BJ (cell line): ENCODE results near the gene TRIM9. TPM values are rescaled to one million over a fixed set of nuclear protein-coding genes. Genes with fewer than 3 reads are reported as not detected.

Source experiments
- CTCF ChIA-PET: fragments of 350-600 bp; formaldehyde crosslinking; extraction: SDS; loops from one replicate; lab custom pipeline; 2021; ENCODE audit warnings: antibody characterized with exemption, inconsistent platforms; lab: Yijun Ruan, JAX
- POLR2A ChIA-PET: fragments of 300-600 bp; sonication (Branson Sonifier 250); formaldehyde crosslinking; extraction: SDS; loops from one replicate; lab custom pipeline; 2021; ENCODE audit warnings: antibody characterized with exemption; lab: Charles Lee
- DNase-seq: peaks from one replicate; pipeline ENCODE4 v3.0.0-alpha.2; 2011; ENCODE audit warnings: low read depth
- H3K27me3 ChIP-seq: 2 replicates; pipeline ENCODE4 v1.6.0; 2011; ENCODE audit warnings: low read length; ENCODE audit not compliant: control insufficient read depth, insufficient read depth
- H3K36me3 ChIP-seq: 2 replicates; pipeline ENCODE4 v1.5.1; 2011; ENCODE audit warnings: low read length; ENCODE audit not compliant: control insufficient read depth, insufficient read depth
- H3K4me3 ChIP-seq: 2 replicates; pipeline ENCODE4 v1.5.1; 2011; ENCODE audit warnings: low read depth, mild to moderate bottlenecking, control low read depth, low read length
- polyA plus RNA-seq: library from polyadenylated mRNA; depleted of rRNA; stranded (reverse); fragments of >200 nt; gene quantifications from 2 replicates; pipeline ENCODE4 v1.2.3, GENCODE V29; 2011
- TF ChIP-seq, protein P1 (sequence below): IDR thresholded peaks from 2 replicates; pipeline ENCODE4 v1.5.1; 2011; ENCODE audit warnings: low read depth, mild to moderate bottlenecking, control low read depth, inconsistent platforms, low read length, moderate library complexity; ENCODE audit not compliant: insufficient read depth

Gene TRIM9
- polyA plus RNA-seq, 1 experiment = 0.02 TPM

GRCh38 chr14:51068268-51068667 lies 26.6 kb downstream of the TRIM9 start:
- CTCF ChIA-PET = no interaction called here
- POLR2A ChIA-PET = no interaction called here
- no peak for DNase-seq
- TF ChIP-seq, protein P1, sequence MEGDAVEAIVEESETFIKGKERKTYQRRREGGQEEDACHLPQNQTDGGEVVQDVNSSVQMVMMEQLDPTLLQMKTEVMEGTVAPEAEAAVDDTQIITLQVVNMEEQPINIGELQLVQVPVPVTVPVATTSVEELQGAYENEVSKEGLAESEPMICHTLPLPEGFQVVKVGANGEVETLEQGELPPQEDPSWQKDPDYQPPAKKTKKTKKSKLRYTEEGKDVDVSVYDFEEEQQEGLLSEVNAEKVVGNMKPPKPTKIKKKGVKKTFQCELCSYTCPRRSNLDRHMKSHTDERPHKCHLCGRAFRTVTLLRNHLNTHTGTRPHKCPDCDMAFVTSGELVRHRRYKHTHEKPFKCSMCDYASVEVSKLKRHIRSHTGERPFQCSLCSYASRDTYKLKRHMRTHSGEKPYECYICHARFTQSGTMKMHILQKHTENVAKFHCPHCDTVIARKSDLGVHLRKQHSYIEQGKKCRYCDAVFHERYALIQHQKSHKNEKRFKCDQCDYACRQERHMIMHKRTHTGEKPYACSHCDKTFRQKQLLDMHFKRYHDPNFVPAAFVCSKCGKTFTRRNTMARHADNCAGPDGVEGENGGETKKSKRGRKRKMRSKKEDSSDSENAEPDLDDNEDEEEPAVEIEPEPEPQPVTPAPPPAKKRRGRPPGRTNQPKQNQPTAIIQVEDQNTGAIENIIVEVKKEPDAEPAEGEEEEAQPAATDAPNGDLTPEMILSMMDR = no peak
- peaks cover 3% of the 10 kb centered on the region; the same call in 1 of the 2 replicates for H3K27me3 ChIP-seq
- no peak overlapping the region for H3K4me3 ChIP-seq
- H3K36me3 ChIP-seq = no peaks in the 10 kb centered on the region

- Histone ChIP-seq H3K27me3 (peaks cover 3% of the 10 kb centered on the region; the same call in 1 of the 2 replicates), H3K4me3 (no peak overlapping the region), H3K36me3 (no peaks in the 10 kb centered on the region)
- ChIA-PET CTCF (no interaction called here), POLR2A (no interaction called here)
- DNase-seq = no peak
- TF ChIP-seq, protein P1 = no peak
Measured at GRCh38 chr14:51067295-51067694, 27.6 kb downstream of the TRIM9 start.

- ChIA-PET CTCF (no interaction called here), POLR2A (no interaction called here)
- H3K36me3 ChIP-seq = no peaks in the 10 kb centered on the region
- DNase-seq = no peak
- no peak overlapping the region for H3K4me3 ChIP-seq
- TF ChIP-seq, protein P1 = no peak
- peaks cover 3% of the 10 kb centered on the region; the same call in 1 of the 2 replicates for H3K27me3 ChIP-seq
Measured at GRCh38 chr14:51066576-51066975, 28.3 kb downstream of the TRIM9 start.

GRCh38 chr14:51059032-51059431 lies 35.9 kb downstream of the TRIM9 start:
- Histone ChIP-seq H3K36me3 (no peaks in the 10 kb centered on the region), H3K27me3 (peaks cover 4% of the 10 kb centered on the region; the same call in 1 of the 2 replicates), H3K4me3 (no peak overlapping the region)
- CTCF ChIA-PET = interaction anchor here (1.9 kb wide), 1 partner anchor 16 kb away, joined by 6 read pairs; no protein-coding TSS in a partner anchor
- TF ChIP-seq, protein P1 = no peak
- POLR2A ChIA-PET = no interaction called here
- no peak for DNase-seq

DNA sequence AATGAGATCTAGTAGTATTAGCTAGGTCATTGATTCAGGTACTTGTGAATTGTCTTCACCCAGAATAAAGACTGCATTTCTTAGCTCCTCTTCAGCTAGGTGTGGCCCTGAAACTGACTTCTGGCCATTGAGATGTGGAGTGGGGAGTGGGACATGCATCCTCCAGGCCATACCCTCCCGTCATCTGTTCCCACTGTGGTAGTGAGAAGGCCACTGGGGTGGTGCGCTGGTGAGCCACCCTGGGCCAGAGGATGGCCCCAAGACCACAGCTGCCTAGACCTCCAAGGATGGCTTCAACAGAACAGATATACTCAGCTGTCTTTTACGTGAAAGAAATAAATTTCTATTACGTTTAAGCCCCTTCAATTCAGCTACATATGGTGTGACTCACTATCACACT lies 36.5 kb downstream of the TRIM9 start:
- H3K36me3 ChIP-seq = no peaks in the 10 kb centered on the region
- H3K4me3 ChIP-seq = no peak overlapping the region
- TF ChIP-seq, protein P1 = no peak
- H3K27me3 ChIP-seq = peaks cover 4% of the 10 kb centered on the region; the same call in 1 of the 2 replicates
- no peak for DNase-seq
- CTCF ChIA-PET = interaction anchor here (1.9 kb wide), 1 partner anchor 16 kb away, joined by 6 read pairs; no protein-coding TSS in a partner anchor
- POLR2A ChIA-PET = no interaction called here
